HG03095 (cell line): ENCODE results near the gene ANAPC4.
"Not testable (repeated sequence)": the region's sequence is repeated elsewhere in the genome, so short reads cannot be mapped to it uniquely, and the experiment has no call there.

Experiments
- ATAC-seq: cut with Tn5 transposase; IDR thresholded peaks from one replicate; pipeline ENCODE4 v1.9.1; 2021; ENCODE audit warnings: moderate library complexity; ENCODE audit not compliant: unreplicated experiment

The ANAPC4 gene

GRCh38 chr4:25376754-25377571 lies at the start of gene ANAPC4:
TSS of gene ANAPC4 (plus strand) at chr4:25377263. CDS start at chr4:25377428, 165 bp downstream.
- peak; percentile 96 for ATAC-seq

GRCh38 chr4:25328463-25328862 lies 48.6 kb upstream of the ANAPC4 start:
- not testable (repeated sequence) for ATAC-seq

- no peak for ATAC-seq
Observed at GRCh38 chr4:25330335-25330734, 46.7 kb upstream of the ANAPC4 start.

GRCh38 chr4:25330905-25331808 lies 45.9 kb upstream of the ANAPC4 start:
- peak; percentile 85 for ATAC-seq

- ATAC-seq = no peak
Observed at GRCh38 chr4:25343671-25344070, 33.4 kb upstream of the ANAPC4 start.

GRCh38 chr4:25345744-25346143 lies 31.3 kb upstream of the ANAPC4 start:
- no peak for ATAC-seq

- ATAC-seq = peak; percentile 79
Observed at GRCh38 chr4:25346913-25347312, 30.1 kb upstream of the ANAPC4 start.

GRCh38 chr4:25347473-25347872 lies 29.6 kb upstream of the ANAPC4 start:
- no peak for ATAC-seq

- ATAC-seq = no peak
Observed at GRCh38 chr4:25347971-25348370, 29.1 kb upstream of the ANAPC4 start.

GRCh38 chr4:25350561-25350960 lies 26.5 kb upstream of the ANAPC4 start:
- no peak for ATAC-seq

- no peak for ATAC-seq
Observed at GRCh38 chr4:25351777-25352416, 25.2 kb upstream of the ANAPC4 start.

- no peak for ATAC-seq
Observed at GRCh38 chr4:25356068-25356467, 21.0 kb upstream of the ANAPC4 start.

GRCh38 chr4:25358515-25359275 lies 18.4 kb upstream of the ANAPC4 start:
- no peak for ATAC-seq

GRCh38 chr4:25361253-25361652 lies 15.8 kb upstream of the ANAPC4 start:
- ATAC-seq = no peak

- ATAC-seq = no peak
Observed at GRCh38 chr4:25367004-25367621, 9.9 kb upstream of the ANAPC4 start.

- no peak for ATAC-seq
Observed at GRCh38 chr4:25367877-25368276, 9.2 kb upstream of the ANAPC4 start.

- no peak for ATAC-seq
Observed at GRCh38 chr4:25368315-25368714, 8.7 kb upstream of the ANAPC4 start.

- no peak for ATAC-seq
Observed at GRCh38 chr4:25370242-25370641, 6.8 kb upstream of the ANAPC4 start.

- ATAC-seq = not testable (repeated sequence)
Observed at GRCh38 chr4:25372549-25372948, 4.5 kb upstream of the ANAPC4 start.
